ENCODE data around the gene TECPR1.

TECPR1 gene

DNA sequence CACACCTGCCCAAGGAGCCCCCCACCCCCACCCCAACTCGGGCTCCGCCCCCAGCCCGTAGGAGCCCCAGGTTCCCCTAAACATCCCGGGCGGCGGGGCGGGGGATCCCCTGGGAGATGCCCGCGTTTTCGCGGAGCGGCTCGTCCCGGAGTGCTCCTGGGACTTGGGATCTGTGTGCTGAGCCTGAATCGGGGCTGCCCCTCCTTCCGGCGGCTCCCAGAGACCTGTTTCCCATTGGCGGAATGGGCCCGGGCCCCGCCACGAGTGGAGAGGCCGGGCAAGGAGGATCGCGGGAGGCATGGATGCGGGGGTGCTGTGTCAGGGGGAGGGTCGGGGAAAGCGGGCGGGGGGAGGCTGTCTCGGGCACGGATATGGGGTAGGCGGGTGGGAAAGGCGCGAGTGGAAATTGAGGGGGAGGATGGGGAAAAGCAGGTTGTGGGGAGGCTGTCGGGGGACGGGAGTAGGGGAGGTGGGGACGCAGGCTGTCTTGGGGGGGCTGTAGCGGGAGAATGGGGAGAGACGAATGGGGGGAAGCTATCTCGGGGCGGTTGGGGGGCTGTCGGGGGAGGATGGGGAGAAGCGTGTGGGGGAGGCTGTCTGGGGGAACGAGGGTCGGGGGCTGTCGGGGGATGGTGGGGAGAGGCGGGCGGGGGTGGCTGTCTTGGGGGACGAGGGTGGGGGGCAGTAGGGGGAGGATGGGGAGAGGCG, 41.4 kb downstream of the TECPR1 start:
- DNase-seq (ENCODE audit: low spot score) = no peak

DNA sequence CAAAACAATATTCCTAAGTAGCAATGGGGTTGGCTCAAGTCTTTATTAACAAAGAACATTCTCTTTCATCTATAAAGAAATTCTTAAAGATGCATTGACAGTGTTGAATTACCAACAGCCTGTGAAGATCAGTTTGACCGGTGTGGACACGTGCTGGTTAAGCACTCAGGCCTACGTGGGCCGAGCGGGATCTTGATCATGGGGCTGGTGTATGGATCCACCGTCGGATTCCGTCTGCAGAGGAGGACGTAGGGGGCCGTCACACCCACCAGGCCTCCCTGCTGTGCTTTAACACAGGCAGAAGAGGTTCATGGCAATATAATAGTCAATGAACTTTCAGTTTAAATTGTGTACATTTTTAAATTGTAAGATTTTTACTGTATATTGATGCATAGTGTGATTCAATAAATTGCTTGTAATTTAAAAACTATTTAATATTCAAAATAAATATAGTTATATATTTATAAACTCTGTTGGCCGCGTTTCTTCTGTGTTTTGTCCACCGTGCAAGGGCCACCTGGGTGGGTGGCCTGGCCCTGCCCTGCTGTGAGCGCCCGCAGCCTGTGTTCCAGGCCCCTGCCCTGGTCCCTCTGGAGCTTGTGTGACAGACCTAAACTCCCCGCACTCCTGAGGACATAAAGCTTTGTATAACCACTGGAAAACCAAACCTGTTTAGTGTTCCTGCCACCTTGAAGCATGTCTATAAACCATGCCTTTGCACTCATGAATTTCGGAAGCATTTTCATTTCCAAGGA, 42.7 kb downstream of the TECPR1 start:
- DNase-seq (ENCODE audit: low spot score) = no peak

DNA sequence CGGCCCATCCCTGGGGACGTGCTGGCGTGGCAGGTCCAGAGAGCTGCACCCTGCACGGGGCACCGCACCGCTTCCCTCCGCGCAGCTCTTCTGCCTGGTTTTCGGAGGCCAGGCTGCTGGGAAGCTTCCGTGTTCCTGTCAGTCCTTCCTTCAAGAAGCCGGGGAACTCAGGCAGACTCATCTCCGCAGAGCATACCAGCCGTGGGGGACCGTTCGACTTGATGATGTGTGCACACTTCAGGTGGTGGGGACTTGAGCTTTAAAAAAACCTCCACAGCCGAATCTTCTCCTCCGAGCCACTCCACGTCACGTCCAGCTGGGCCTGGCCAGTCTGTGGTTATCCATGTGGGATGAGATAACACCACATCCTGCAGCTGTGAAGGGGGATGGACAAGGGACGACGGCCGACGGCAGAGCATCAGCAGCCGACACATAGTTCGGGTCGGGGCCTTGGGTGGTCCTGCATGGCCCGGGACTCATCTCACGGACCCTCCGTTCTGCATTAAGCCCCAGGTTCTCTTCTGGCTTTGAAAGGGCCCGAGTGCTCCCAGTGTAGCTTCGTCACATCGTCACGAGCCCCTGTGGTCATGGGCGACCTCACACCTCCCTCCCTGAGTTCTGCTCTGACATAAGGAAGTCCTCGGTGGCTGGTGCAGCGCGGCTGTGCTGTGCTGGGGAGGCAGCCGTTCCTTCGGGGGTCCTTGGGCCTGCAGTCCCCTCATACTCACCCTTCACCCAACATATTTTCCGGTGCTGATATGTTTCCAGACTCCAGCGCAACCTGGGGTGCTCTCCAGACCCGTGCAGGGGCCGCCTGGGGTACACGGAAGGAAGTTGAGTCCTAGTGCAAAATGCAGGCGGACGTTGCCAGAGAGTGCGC, 45.3 kb downstream of the TECPR1 start:
- no peak for DNase-seq (ENCODE audit: low spot score)

DNA sequence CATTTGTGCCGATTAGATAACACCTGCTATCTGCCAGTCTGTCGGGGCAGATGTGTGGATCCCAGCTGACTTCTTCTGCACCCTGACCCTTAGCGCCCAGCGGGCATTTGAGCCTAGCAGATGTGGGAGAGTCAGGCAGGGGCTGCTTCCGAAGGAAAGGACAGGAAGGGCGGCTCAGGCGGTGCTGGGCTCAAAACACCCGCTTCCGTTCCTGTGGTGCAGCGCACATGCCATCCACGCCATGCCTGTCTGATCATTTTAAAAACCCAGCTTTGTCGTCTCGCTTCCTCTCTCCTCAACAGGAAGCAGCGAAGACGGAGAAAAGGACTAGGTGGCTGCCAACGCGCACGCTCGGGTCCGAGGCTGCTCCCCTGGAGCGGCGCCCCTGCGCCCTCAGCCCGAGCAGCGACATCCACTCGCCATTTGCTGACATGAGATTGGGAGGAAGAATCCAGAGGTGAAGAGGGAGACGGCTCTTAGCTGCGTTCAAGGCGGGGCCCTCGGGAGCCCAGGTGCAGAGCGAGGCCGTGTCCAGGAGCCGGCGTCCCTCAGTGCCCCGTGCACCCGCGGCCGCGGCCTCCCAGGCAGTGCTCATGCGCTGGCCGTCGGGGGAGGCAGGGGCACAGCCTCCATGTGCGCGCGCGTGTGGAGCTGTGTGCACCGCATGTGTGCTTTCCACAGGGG, 46.7 kb downstream of the TECPR1 start:
- DNase-seq (ENCODE audit: low spot score) = no peak

DNA sequence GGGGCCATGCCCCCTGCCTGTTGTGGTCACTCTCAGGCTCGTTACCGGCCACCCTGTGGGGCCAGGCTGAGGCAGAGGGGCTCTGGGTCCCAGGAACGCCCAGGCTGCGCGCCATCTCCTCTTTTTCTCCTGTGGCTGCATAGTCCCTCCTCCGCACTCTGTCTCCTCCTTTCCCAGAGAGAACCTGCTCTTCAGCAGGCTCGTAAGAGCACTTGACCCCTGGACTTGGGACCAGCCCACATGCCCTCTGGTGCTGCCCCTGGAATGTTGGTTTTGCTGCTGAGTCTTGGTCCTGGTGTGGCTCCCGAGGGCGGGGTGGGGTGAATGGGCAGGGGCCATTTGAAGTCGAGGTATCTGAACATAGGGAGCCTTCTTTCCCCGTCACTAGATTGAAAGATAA, 47.4 kb downstream of the TECPR1 start:
- no peak for DNase-seq (ENCODE audit: low spot score)

DNA sequence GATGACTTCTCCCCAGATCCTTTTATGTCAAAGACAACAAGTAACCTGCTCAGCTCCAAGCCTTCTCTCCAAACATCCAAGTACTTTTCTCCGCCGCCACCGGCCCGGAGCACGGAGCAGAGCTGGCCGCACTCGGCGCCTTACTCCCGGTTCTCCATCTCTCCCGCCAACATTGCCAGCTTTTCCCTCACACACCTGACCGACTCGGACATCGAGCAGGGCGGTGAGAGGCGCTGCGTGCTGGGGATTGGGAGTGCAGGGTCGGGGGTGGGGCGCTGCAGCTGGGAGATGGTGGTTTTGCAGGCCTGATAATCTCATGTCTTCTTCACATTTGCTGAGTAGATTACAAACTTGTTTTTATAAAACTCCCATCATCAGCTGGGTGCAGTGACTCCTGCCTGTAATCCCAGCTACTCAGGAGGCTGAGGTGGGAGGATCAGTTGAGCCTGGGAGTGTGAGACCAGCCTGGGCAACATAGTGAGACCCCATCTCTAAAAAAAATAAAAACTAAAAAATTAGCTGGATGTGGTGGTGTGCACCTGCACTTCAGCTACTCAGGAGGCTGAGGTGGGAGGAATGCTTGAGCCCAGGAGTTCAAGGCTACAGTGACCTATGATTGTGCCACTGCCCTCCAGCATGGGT, 47.9 kb downstream of the TECPR1 start:
- DNase-seq (ENCODE audit: low spot score) = no peak

DNA sequence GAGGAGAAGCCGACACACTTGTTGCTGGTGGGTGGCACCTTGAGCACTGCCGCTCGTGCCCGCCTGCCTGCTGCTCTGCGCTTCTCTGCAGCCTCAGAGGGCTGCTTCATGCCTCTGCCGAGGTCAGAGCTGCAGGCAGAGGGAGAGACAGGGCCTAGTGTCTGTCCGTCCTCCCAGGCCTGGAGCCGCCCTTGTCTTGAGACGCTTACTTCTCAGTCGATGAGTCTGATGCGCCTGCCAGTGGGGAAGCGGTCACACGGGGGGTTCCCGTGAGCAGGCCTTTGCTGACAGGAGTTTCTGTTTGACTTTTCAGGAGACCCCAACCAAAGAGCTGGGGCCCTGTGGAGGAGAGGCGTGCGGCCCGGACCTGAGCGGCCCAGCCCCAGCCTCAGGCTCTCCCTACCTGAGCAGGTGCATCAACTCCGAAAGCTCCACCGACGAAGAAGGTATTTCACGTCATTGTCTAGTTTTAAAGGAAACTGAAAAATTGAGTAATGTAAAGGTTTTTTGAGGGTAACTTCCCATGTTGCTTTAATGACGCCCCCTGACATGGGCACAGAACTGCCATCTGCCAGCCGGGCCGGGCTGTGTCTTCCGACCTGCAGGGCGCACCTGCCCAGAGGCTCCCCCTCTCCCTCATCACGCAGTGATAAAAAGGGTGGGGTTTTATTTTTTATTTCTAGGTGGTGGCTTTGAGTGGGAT, 48.6 kb downstream of the TECPR1 start:
- DNase-seq (ENCODE audit: low spot score) = no peak

DNA sequence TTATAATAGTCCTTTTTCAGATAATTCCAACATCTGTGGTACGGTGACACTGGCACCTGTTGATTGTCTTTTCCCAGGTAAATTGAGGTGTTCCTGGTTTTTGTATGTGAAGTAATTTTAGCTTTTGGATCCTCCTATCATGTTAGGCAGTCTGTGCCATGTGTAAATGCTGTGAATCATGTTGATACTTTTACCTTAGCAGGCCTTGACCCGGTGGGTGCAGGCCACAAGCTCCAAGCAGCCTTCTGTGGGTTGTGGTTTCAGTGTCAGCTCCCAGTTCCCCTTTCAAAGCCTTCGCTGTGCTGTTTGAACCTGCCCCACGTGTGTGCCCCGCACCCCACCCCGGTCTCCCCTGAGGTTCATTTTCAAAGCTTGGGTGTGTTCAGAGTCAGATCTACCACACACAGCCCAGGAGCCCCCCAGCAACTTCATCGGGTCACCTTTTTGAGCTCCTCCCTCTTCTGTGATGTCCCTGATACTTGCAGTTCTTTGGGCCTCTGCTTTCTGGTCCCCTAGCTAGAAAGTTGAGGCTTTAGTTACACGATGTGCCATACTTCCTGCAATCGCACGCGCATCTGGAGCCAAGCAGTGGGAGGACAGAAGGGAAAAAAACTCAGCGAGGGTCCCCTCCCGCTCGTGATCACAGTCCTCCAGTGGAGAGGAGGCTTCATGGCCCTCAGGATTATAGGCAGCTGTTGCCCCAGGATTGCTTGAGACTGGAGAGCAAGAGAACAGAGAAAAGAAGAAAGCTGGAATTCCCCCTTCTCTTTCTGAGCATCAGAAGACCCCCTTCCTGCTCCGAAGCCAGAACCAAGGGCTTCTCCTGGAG, 49.5 kb downstream of the TECPR1 start:
- DNase-seq (ENCODE audit: low spot score) = no peak

DNA sequence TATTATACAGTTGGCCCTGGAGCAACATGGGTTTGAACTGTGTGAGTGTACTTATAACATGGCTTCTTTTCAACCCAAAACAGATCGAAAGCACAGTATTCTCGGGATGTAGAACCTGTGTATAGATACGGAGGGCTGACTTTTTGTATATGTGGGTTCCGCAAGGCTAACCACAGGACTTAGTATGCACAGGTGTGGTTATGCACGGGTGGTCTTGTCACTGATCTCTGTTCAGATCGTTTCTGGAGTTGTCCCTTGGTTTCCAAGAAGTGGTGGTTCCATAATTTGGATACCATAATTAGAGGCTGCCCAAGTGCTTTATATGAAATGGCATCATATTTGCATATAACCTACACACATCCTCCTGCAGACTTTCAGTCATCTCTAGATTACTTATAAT, 51.7 kb downstream of the TECPR1 start:
- DNase-seq (ENCODE audit: low spot score) = no peak

DNA sequence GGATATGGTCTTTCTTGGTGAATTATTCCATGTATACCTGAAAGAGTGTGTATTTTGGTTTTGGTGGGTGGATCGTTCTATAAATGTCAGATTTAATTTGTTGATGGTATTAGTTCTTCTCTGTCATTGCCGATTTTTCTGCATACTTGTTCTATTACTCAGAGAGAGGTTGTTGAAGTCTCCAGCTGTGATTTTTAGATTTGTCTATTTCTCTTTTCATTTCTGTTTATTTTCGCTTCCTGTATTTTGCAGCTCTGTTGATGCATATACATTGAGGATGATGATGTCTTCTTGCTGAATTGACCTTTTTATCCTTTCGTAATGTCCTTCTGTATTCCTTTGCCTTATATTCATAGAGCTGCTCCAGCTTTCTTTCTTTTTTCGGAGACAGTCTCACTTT, 52.9 kb downstream of the TECPR1 start:
- DNase-seq (ENCODE audit: low spot score) = no peak

DNA sequence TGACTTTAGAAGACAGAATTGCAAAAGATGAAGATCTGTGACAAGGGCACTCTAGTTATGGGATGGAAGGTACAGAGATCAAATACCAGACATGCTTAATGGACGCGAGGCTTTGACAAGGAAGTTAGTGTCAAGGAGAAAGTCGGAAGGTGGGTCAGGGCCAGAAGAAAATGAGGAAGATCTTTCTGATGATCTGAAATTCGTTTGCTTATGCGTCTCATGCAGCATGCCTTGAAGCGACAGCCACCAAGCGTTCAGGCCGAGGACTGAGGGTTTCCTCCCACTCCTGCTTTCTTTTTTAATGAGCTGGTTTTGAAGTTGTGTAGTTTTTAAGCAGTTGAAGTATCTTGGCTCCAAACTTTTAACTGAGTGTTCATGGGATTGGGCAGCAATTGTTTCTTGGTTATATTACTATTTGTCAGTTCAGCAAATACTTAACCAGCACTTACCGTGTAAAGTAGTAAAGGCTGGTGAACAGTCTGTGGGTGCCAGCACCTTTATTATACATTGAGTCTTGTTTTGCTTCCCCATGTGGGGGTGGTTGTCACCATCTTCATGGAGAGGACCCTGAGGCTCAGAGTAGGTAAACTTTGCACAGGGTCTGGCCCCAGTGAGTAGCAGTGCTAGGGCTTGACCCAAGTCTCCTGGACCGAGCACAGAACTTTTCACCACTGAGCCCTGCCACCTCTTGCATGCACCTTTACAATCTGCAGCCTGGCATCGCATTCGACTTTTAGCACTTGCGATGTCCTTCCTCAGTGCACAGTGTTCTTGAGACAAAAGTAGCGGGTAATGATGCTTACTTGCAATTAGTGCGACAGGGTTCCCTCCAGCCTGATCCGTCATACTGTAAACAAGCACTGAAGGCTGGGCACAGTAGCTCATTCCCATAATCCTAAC, 55.1 kb downstream of the TECPR1 start:
- no peak for DNase-seq (ENCODE audit: low spot score)

DNA sequence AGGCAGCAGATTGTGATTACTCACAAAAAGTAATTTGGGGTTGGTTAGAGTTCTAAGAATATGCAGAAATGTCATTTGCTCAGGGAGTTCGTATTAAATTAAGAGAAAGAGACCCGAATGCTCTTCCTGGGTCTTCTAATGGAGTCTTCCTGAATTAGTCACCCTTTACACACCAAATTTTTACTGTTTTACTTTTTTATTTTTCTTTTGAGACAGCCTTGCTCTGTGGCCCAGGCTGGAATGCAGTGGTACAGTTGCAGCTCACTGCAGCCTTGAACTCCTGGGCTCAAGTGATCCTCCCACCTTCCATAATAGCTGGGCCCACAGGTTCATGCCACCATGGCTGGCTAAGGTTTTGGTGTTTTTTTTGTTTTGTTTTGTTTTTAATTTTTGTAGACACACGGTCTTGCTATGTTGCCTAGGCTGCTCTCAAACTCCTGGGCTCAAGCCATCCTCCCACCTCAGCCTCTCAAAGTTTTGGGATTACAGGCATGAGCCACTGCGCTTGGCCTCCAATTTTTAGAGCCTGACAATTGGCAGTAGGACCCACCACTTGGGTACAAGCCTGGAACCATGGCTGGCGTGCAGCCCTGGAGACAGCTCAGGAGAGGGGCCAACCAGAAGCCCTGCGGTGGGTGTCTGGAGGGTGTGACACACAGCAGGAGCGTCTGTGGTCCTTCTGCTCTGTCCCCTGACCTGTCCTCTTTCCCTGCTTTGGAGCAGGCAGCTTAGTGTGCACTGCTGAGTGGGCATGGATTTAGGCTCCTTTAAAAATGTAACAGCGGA, 57.2 kb downstream of the TECPR1 start:
- no peak for DNase-seq (ENCODE audit: low spot score)

DNA sequence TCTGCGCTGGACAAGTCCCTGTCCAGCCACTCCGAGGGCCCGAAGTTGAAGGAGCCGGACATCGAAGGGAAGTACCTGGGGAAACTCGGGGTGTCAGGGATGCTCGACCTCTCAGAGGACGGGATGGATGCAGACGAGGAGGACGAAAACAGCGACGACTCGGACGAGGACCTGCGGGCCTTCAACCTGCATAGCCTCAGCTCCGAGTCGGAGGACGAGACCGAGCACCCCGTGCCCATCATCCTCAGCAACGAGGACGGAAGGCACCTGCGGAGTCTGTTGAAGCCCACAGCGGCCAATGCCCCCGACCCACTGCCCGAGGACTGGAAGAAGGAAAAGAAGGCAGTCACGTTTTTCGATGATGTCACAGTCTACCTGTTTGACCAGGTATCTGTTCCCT, 57.8 kb downstream of the TECPR1 start:
- no peak for DNase-seq (ENCODE audit: low spot score)

DNA sequence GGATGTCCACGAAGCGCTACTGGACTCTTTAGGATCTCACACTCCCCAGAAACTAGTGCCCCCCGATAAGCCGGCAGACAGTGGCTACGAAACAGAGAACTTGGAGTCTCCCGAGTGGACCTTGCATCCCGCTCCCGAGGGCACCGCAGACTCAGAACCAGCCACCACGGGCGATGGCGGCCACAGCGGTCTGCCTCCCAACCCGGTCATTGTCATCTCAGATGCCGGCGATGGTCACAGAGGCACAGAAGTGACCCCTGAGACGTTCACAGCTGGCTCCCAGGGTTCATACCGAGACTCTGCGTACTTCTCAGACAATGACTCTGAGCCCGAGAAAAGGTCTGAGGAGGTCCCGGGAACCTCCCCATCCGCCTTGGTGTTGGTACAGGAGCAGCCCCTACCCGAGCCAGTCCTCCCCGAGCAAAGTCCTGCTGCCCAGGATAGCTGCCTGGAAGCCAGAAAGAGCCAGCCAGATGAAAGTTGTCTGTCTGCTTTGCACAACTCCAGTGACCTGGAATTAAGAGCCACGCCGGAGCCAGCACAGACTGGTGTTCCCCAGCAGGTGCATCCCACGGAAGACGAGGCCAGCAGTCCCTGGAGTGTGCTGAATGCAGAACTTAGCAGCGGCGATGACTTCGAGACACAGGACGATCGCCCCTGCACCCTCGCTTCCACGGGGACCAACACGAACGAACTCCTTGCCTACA, 58.4 kb downstream of the TECPR1 start:
- no peak for DNase-seq (ENCODE audit: low spot score)

DNA sequence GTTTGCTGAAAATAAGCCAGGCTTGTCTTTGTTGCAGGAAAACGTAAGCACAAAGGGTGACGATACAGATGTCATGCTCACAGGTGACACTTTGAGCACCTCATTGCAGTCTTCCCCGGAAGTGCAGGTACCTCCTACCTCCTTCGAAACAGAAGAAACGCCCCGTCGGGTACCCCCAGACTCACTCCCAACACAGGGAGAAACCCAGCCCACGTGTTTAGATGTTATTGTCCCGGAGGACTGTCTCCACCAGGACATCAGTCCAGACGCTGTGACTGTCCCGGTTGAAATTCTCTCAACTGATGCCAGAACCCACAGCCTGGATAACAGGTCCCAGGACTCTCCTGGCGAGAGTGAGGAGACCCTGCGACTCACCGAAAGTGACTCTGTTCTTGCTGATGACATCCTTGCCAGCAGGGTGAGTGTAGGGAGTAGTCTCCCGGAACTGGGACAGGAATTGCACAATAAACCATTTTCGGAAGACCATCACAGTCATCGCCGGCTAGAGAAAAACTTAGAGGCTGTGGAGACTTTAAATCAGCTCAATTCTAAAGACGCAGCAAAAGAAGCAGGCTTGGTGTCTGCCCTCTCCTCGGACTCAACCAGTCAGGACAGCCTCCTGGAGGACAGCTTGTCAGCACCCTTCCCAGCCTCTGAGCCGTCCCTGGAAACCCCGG, 59.1 kb downstream of the TECPR1 start:
- DNase-seq (ENCODE audit: low spot score) = no peak

DNA sequence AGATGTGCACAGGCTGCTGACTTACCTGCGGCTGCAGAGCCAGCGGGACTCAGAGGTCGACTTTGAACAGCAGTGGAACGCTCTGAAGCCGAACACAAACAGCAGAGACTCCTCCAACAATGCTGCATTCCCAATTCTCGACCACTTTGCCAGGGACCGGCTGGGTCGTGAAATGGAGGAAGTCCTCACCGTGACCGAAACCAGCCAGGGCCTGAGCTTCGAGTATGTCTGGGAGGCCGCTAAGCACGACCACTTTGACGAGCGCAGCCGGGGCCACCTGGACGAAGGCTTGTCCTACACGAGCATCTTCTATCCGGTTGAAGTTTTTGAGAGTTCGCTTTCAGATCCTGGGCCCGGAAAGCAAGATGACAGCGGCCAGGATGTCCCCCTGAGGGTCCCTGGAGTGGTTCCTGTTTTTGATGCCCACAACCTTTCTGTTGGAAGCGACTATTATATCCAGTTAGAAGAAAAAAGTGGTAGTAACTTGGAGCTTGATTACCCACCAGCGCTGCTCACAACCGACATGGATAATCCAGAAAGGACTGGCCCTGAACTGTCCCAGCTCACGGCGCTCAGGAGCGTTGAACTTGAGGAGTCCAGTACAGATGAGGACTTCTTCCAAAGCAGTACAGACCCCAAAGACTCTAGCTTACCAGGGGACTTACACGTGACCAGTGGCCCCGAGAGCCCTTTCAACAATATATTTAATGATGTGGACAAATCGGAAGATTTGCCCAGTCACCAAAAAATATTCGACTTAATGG, 60.2 kb downstream of the TECPR1 start:
- no peak for DNase-seq (ENCODE audit: low spot score)
